Measurements from ENCODE around the gene HECW1.

The HECW1 gene

DNA sequence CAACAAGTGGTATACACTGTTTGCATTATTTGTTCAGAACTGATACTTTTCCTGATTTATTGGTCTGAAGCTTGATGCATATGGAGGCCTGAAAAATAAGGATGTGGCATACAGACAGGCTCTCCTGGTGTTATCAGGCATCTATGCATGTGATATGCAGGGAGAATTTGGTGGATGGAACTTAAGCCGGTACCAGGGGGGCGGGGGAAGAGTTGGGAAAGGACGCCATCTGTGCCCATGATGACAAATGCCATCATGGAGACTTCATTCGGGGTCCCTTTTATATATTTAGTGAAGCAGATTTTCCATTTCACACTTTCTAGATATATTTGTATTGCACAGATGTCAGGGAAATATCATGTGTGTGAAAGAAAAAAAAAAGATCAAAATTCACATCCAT is 5.4 kb downstream of the HECW1 start (continued):
- TF ChIP-seq, protein P1, sequence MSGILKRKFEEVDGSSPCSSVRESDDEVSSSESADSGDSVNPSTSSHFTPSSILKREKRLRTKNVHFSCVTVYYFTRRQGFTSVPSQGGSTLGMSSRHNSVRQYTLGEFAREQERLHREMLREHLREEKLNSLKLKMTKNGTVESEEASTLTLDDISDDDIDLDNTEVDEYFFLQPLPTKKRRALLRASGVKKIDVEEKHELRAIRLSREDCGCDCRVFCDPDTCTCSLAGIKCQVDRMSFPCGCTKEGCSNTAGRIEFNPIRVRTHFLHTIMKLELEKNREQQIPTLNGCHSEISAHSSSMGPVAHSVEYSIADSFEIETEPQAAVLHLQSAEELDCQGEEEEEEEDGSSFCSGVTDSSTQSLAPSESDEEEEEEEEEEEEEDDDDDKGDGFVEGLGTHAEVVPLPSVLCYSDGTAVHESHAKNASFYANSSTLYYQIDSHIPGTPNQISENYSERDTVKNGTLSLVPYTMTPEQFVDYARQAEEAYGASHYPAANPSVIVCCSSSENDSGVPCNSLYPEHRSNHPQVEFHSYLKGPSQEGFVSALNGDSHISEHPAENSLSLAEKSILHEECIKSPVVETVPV (CRISPR knock-in tag; IDR thresholded peaks at IDR 0.05), result no peak
- TF ChIP-seq SNAI2 (CRISPR knock-in tag; IDR thresholded peaks at IDR 0.05), result no peak

- ATAC-seq, result no peak
- TF ChIP-seq ZFP30 (CRISPR knock-in tag; IDR thresholded peaks at IDR 0.05) (no peak), SNAI2 (CRISPR knock-in tag; IDR thresholded peaks at IDR 0.05) (no peak), ARNTL (CRISPR knock-in tag; IDR thresholded peaks at IDR 0.05; ENCODE audit: borderline replicate concordance, low read depth) (no peak), PPARA (CRISPR knock-in tag; IDR thresholded peaks at IDR 0.05; ENCODE audit: borderline replicate concordance) (no peak), ZFP3 (CRISPR knock-in tag; IDR thresholded peaks at IDR 0.05) (no peak), CREB5 (CRISPR knock-in tag; IDR thresholded peaks at IDR 0.05; ENCODE audit: low read depth) (no peak), ZNF70 (CRISPR knock-in tag; IDR thresholded peaks at IDR 0.05) (no peak), ZNF565 (CRISPR knock-in tag; conservative IDR thresholded peaks at IDR 0.05; ENCODE audit: low read depth) (no peak), BACH2 (CRISPR knock-in tag; IDR thresholded peaks at IDR 0.05; ENCODE audit: borderline replicate concordance) (no peak), ISL1 (CRISPR knock-in tag; IDR thresholded peaks at IDR 0.05) (no peak), CSDC2 (CRISPR knock-in tag; IDR thresholded peaks at IDR 0.05) (no peak), ESRRG (CRISPR knock-in tag; IDR thresholded peaks at IDR 0.05) (no peak), TOX (CRISPR knock-in tag; IDR thresholded peaks at IDR 0.05; ENCODE audit: borderline replicate concordance) (no peak), RARB (CRISPR knock-in tag; IDR thresholded peaks at IDR 0.05) (no peak), ZNF8 (CRISPR knock-in tag; IDR thresholded peaks at IDR 0.05) (no peak), OSR1 (CRISPR knock-in tag; IDR thresholded peaks at IDR 0.05) (no peak)
- TF ChIP-seq, protein P1 (CRISPR knock-in tag; IDR thresholded peaks at IDR 0.05), result no peak
- TF ChIP-seq, protein P2, sequence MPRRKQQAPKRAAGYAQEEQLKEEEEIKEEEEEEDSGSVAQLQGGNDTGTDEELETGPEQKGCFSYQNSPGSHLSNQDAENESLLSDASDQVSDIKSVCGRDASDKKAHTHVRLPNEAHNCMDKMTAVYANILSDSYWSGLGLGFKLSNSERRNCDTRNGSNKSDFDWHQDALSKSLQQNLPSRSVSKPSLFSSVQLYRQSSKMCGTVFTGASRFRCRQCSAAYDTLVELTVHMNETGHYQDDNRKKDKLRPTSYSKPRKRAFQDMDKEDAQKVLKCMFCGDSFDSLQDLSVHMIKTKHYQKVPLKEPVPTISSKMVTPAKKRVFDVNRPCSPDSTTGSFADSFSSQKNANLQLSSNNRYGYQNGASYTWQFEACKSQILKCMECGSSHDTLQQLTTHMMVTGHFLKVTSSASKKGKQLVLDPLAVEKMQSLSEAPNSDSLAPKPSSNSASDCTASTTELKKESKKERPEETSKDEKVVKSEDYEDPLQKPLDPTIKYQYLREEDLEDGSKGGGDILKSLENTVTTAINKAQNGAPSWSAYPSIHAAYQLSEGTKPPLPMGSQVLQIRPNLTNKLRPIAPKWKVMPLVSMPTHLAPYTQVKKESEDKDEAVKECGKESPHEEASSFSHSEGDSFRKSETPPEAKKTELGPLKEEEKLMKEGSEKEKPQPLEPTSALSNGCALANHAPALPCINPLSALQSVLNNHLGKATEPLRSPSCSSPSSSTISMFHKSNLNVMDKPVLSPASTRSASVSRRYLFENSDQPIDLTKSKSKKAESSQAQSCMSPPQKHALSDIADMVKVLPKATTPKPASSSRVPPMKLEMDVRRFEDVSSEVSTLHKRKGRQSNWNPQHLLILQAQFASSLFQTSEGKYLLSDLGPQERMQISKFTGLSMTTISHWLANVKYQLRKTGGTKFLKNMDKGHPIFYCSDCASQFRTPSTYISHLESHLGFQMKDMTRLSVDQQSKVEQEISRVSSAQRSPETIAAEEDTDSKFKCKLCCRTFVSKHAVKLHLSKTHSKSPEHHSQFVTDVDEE (CRISPR knock-in tag; IDR thresholded peaks at IDR 0.05), result no peak
Observed at GRCh38 chr7:43118313-43118712, 5.9 kb downstream of the HECW1 start.

- no peak for TF ChIP-seq ARNTL (CRISPR knock-in tag; IDR thresholded peaks at IDR 0.05; ENCODE audit: borderline replicate concordance, low read depth)
- no peak for TF ChIP-seq GLIS3 (CRISPR knock-in tag; IDR thresholded peaks at IDR 0.05)
- TF ChIP-seq ESRRG (CRISPR knock-in tag; IDR thresholded peaks at IDR 0.05), result no peak
- no peak for TF ChIP-seq TOX (CRISPR knock-in tag; IDR thresholded peaks at IDR 0.05; ENCODE audit: borderline replicate concordance)
- TF ChIP-seq POU6F1 (CRISPR knock-in tag; IDR thresholded peaks at IDR 0.05; ENCODE audit: borderline replicate concordance, low read depth), result no peak
- ATAC-seq, result peak; percentile 67
Observed at GRCh38 chr7:43119371-43120075, 7.1 kb downstream of the HECW1 start.

All from SK-N-SH treated with all-trans-retinoic acid at 6 μM for 48 hours (cell line).